Nephron progenitor cell (in vitro differentiated cells): ENCODE data around the gene TMEM132C.

Source experiments
- DNase-seq: peaks from one replicate; pipeline ENCODE4 v3.0.0; 2021
- H3K27ac Mint-ChIP-seq: 2 replicates; pipeline ENCODE4 v1.8.0; 2021; ENCODE audit warnings: mild to moderate bottlenecking, moderate library complexity, mixed read lengths
- H3K27me3 Mint-ChIP-seq: 2 replicates; pipeline ENCODE4 v1.8.0; 2021; ENCODE audit warnings: mild to moderate bottlenecking, low read depth, mixed read lengths; ENCODE audit not compliant: poor library complexity
- H3K36me3 Mint-ChIP-seq: 2 replicates; pipeline ENCODE4 v1.8.0; 2021; ENCODE audit warnings: low read depth, mixed read lengths
- H3K4me1 Mint-ChIP-seq: 2 replicates; pipeline ENCODE4 v1.8.0; 2021; ENCODE audit warnings: mixed read lengths
- H3K4me3 Mint-ChIP-seq: 2 replicates; pipeline ENCODE4 v1.8.0; 2021; ENCODE audit warnings: mild to moderate bottlenecking, moderate library complexity, mixed read lengths
- H3K9me3 Mint-ChIP-seq: 2 replicates; pipeline ENCODE4 v1.8.0; 2021; ENCODE audit warnings: mild to moderate bottlenecking, moderate library complexity, mixed read lengths
- CTCF ChIP-seq: fragments of 200-600 bp; sonication (generic); IDR thresholded peaks from 2 replicates; pipeline ENCODE4 v1.5.0; 2021; ENCODE audit warnings: antibody characterized with exemption

TMEM132C gene

GRCh38 chr12:128619263-128619662 lies 352.3 kb downstream of the TMEM132C start:
- TF ChIP-seq CTCF: no peak
- no peak for DNase-seq

GRCh38 chr12:128621304-128621703 lies 354.3 kb downstream of the TMEM132C start:
- Mint-ChIP-seq H3K36me3 (peaks cover 61% of the 10 kb centered on the region), H3K4me1 (no peaks in the 10 kb centered on the region), H3K4me3 (no peak overlapping the region), H3K27me3 (no peaks in the 10 kb centered on the region), H3K9me3 (peaks cover 12% of the 10 kb centered on the region), H3K27ac (no peak overlapping the region)
- DNase-seq: no peak
- TF ChIP-seq CTCF: no peak

More at GRCh38 chr12:128619263-128619662, 352.3 kb downstream of the TMEM132C start:
- no peaks in the 10 kb centered on the region for H3K27me3 Mint-ChIP-seq
- H3K36me3 Mint-ChIP-seq: peaks cover 51% of the 10 kb centered on the region
- no peaks in the 10 kb centered on the region for H3K9me3 Mint-ChIP-seq
- no peaks in the 10 kb centered on the region for H3K4me1 Mint-ChIP-seq
- no peak overlapping the region for H3K4me3 Mint-ChIP-seq
- no peak overlapping the region for H3K27ac Mint-ChIP-seq

- Mint-ChIP-seq H3K9me3 (peaks cover 12% of the 10 kb centered on the region), H3K36me3 (peaks cover 63% of the 10 kb centered on the region), H3K27ac (peak overlapping the region; percentile 10), H3K4me1 (no peaks in the 10 kb centered on the region), H3K4me3 (no peak overlapping the region), H3K27me3 (no peaks in the 10 kb centered on the region)
- no peak for DNase-seq
- no peak for TF ChIP-seq CTCF
These were observed 356.8 kb downstream of the TMEM132C start for GRCh38 chr12:128623748-128624147.

- no peaks in the 10 kb centered on the region for H3K27me3 Mint-ChIP-seq
- H3K36me3 Mint-ChIP-seq: peaks cover 64% of the 10 kb centered on the region
- no peak overlapping the region for H3K4me3 Mint-ChIP-seq
- no peaks in the 10 kb centered on the region for H3K4me1 Mint-ChIP-seq
- TF ChIP-seq CTCF: no peak
- DNase-seq: no peak
- H3K27ac Mint-ChIP-seq: peak overlapping the region; percentile 0
- peaks cover 12% of the 10 kb centered on the region for H3K9me3 Mint-ChIP-seq
These were observed 359.9 kb downstream of the TMEM132C start for GRCh38 chr12:128626808-128627320.

- Mint-ChIP-seq H3K9me3 (peaks cover 17% of the 10 kb centered on the region), H3K36me3 (peaks cover 66% of the 10 kb centered on the region), H3K4me1 (no peaks in the 10 kb centered on the region), H3K4me3 (no peak overlapping the region), H3K27ac (no peak overlapping the region), H3K27me3 (no peaks in the 10 kb centered on the region)
- DNase-seq: no peak
- TF ChIP-seq CTCF: no peak
These were observed 360.7 kb downstream of the TMEM132C start for GRCh38 chr12:128627659-128628058.

- no peaks in the 10 kb centered on the region for H3K27me3 Mint-ChIP-seq
- no peak overlapping the region for H3K4me3 Mint-ChIP-seq
- peaks cover 72% of the 10 kb centered on the region for H3K36me3 Mint-ChIP-seq
- DNase-seq: no peak
- no peaks in the 10 kb centered on the region for H3K4me1 Mint-ChIP-seq
- TF ChIP-seq CTCF: no peak
- H3K9me3 Mint-ChIP-seq: peaks cover 18% of the 10 kb centered on the region
- no peak overlapping the region for H3K27ac Mint-ChIP-seq
These were observed 363.0 kb downstream of the TMEM132C start for GRCh38 chr12:128629979-128630378.
